NCI-H748 treated with DMSO at 0.1 percent for 48 hours (cell line): ENCODE measurements around the gene NOL3.
A peak's percentile ranks its signal among the peaks of the same experiment; 100 is the strongest.
"Not testable (repeated sequence)": the region's sequence is repeated elsewhere in the genome, so short reads cannot be mapped to it uniquely, and the experiment has no call there.

ENCODE experiments used
- DNase-seq: peaks from one replicate; lab custom pipeline; 2025; lab: John Stamatoyannopoulos, UW

The NOL3 gene

GRCh38 chr16:67170168-67170948, at the start of gene NOL3:
Gene NOL3, plus strand, starts transcription at chr16:67170538.
- DNase-seq, result peak; percentile 56

DNA sequence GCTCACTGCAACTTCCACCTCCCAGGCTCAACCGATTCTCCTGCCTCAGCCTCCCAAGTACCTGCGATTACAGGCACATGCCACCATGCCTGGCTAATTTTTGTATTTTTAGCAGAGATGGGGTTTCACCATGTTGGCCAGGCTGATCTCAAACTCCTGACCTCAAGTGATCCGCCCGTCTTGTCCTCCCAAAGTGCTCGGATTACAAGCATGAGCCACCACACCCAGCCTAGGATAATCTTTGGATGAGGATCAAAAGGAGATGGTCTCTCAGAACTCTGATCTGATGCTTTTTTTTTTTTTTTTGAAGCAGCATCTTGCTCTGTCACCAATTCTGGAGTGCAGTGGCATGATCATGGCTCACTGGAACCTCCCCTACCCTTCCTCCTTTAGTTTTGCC, 47.5 kb upstream of the NOL3 start:
- not testable (repeated sequence) for DNase-seq

GRCh38 chr16:67128417-67128816, 41.9 kb upstream of the NOL3 start:
- no peak for DNase-seq

- no peak for DNase-seq
Measured at GRCh38 chr16:67128887-67129286, 41.5 kb upstream of the NOL3 start.

DNA sequence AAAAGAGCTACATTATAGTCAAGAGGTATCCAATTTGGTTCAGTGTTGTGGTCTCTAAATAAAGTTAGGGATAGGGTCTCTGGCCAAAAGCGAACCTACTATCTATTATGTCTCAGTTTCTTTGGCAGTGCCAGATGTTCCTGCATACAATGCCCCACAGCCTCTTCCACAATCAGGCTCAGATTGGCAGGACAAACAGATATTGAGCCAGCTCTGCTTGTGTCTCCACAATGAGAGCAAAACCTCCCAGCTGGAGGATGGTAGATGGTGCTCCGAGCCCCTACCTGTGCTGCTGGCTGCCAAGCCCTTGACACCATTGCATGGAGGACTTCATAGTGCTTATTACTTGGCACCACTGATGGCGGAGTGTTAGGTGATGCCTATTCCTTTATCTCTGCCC, 40.9 kb upstream of the NOL3 start:
- no peak for DNase-seq

- DNase-seq, result no peak
Measured at GRCh38 chr16:67137605-67138004, 32.7 kb upstream of the NOL3 start.

DNA sequence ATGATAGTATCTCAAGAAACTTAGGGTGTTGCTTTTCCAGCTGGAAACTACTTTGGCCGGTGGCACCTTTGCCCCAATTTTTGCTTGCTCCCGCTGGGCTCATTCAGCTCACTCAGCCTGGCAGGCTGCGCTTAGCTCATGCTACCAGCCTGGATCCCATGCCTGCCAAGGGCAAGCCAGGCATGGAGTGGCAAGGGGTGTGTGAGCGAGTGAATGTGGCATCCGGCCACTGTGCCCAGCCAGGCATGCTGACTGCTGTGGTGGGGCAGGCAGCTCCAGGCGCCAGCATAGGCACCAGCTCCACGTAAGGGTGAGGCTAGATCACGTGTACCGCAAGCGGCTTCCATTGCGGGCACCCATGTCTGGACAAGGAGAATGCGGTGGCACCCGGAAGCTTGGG, 28.9 kb upstream of the NOL3 start:
- DNase-seq, result no peak

- DNase-seq, result no peak
Measured at GRCh38 chr16:67142342-67142741, 28.0 kb upstream of the NOL3 start.

GRCh38 chr16:67144943-67145342, 25.4 kb upstream of the NOL3 start:
- DNase-seq, result no peak

DNA sequence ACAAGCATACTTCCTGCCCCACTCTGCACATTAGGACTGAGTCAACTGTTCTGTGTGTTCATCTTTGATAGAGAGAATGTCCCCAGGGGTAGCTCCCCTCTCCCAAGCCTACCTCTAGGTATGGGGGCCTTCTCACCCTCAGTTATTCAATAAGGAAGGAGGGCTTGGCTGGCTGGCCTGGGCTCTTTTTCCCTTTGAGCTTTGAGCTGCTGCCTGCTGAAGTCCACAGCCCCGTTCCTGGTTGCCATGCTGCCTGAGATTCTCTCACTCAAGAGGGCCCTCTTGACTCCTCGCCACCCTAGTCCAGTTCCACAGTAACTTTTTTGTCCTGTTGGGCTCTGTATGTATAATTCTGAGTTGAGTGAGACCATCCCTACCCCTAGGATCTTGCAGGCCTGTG, 24.6 kb upstream of the NOL3 start:
- DNase-seq, result no peak

DNA sequence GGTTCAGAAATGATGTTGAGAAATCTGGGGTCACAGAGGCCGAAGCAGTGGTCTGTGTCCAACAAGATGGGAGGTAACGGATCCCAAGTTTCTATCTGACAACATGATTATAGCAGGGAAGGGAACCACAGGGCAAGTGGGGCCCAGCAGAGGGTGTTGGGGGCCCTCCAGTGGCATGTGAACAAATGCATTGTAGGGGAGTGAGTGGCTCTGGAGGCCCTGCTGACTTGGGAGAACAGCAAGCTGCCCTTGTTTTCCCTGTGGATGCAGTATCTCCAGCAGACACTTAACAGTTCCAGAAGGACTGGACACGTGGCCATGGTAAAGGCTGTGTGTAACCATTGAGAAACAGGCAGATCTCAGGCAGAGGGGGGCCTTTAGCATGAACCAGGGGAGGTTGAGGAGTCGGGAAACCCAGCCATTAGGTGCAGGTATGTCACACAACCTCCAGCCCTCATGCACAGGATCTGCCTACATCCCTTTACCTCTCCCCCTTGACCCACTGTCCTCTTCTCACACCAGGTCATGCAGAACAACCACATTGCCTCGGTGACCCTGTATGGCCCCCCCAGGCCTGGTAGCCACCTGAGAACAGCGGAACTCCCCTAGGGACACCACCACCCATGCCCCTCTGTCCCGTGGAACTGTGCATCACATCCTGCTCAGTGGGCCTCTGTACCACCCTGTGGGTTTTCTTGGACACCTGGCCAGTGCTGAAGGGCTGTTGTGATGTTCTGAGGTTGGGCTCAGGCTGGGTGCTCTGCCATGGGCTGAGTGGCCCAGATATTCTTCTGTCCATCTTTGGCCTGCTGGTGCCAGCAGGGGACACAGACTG, 23.6 kb upstream of the NOL3 start:
- no peak for DNase-seq

GRCh38 chr16:67147437-67148140, 22.7 kb upstream of the NOL3 start:
- DNase-seq, result no peak

- no peak for DNase-seq
Measured at GRCh38 chr16:67148221-67148620, 22.1 kb upstream of the NOL3 start.

GRCh38 chr16:67148656-67149275, 21.6 kb upstream of the NOL3 start:
- no peak for DNase-seq

- no peak for DNase-seq
Measured at GRCh38 chr16:67149276-67150046, 20.9 kb upstream of the NOL3 start.

- no peak for DNase-seq
Measured at GRCh38 chr16:67150047-67150832, 20.1 kb upstream of the NOL3 start.

GRCh38 chr16:67150833-67151396, 19.4 kb upstream of the NOL3 start, which contains the start of gene B3GNT9:
Gene B3GNT9, minus strand, starts transcription at chr16:67150998. Its CDS starts 513 bp downstream, at chr16:67150485.
- no peak for DNase-seq

GRCh38 chr16:67151431-67152097, 18.8 kb upstream of the NOL3 start:
- no peak for DNase-seq

DNA sequence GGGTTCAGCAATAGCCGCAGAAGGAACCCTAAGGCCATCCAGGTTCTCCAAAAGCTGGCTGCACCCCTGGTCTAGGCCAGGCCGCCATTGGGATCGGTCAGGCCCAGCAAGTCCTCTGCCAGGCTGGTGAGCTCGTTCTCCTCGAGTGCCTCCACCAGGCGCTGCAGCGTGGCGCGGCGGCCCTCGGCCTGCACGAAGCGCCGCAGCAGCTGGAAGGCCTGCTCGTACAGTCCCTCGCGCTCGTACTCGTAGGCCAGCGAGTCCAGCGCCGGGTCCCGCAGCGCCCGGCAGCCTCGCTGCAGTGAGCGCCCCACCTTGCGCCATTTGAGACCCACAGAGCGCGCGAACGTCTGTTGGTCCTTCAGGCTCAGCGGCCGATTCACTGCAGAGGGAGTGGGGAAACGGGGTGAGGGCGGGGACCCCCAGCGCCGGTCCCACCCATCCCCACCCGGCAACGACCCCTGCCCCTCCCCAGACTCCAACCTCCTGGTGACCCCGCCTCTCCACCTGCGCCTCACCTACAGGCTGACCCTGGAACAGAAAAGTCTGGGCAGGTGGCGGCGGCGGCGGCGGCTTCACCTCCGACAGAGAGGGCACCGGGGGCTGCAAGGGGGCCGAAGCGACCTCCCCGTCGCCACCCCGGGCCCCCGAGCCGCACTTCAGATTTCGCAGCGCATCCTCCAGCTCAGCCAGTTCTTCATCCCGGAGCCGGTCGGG, 15.6 kb upstream of the NOL3 start:
- DNase-seq, result no peak
